Non-pigmented ciliary epithelial cell (primary cell): ENCODE results near the gene ONECUT3.
"Not testable (repeated sequence)": the region's sequence is repeated elsewhere in the genome, so short reads cannot be mapped to it uniquely, and the experiment has no call there.

Experiments used
- DNase-seq: peaks from one replicate; pipeline ENCODE4 v3.0.0-alpha.2; 2010; ENCODE audit warnings: low read depth

ONECUT3 gene

DNA sequence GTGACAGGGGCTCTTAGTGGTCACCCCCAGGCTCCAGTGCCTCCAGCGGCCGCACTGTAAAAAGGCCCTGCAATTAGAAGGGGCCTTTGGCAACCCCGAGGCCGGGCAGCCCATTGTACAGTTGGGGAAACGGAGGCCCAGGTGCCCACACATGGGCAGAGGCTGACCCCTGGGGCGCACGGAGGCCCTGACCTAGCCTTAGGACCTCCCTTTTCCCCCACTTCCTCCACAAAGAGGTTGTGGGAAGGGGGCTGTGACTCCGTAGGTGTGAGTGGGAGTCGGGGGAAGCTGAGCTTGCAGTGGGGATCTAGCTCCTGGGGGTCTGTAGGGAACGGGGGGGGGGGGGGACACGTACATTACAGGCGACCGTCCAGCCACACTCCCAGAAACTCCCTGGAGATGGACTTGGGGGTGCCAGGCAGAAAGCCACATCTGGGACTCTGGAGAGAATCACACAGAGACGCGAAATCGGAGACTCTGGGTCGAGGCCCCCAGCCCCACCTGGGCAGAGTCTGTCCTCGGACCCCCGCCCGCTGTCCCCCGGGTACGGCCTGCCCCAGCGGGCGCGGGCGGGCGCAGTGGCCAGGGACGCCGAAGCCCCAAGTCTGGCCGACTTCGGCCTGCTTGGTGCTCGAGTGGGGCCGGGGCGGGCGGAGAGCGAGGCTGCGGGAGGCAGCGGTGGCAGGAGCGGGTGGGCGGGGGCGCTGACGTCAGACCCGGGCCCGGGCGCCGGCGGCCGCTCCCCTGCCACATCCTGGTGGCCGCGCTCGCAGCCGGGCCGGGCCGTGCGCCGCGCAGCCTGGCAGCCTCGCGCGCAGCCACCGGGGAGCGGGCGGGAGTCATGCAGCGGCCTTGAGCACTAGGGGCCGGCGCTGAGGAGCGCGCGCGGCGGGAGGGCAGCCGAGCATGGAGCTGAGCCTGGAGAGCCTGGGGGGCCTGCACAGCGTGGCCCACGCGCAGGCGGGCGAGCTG lies at the start of gene ONECUT3:
TSS of gene ONECUT3 (plus strand) at position 750 of the 972 bp plus-strand sequence. CDS start at position 907, 157 bp downstream.
- no peak for DNase-seq

DNA sequence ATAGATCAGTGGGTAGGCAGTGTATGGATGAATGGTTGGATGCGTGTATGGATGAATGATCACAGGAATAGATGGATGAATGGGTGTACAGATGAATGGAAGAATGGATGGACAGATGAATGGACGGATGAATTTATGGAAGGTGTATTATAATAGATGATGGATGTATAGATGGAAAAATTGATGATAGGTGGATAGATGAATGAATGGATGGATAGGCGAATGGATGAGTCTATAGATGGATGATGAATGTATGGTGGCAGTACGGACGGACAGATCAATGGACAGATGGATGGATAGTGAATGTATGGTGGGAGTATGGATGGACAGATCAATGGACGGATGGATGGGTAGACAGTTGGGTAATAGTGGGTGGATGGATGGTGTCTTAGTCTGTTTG lies 49.0 kb upstream of the ONECUT3 start:
- DNase-seq, result no peak

DNA sequence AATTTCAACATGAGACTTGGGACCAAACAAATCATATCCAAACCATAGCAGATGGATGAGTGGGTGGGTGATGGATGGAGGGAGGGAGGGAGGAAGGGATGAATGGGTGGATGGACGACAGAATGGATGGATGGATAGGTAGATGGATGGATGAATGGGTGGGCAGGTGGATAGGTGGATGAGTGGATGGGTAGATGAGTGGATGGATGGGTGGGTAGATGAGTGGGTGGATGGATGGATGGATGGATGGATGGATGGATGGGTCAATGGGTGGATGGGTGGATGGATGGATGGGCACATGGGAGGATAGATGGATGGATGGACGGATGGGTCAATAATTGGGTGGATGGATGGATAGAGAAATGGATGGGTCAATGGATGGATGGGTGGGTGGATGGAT lies 47.9 kb upstream of the ONECUT3 start:
- DNase-seq, result no peak

DNA sequence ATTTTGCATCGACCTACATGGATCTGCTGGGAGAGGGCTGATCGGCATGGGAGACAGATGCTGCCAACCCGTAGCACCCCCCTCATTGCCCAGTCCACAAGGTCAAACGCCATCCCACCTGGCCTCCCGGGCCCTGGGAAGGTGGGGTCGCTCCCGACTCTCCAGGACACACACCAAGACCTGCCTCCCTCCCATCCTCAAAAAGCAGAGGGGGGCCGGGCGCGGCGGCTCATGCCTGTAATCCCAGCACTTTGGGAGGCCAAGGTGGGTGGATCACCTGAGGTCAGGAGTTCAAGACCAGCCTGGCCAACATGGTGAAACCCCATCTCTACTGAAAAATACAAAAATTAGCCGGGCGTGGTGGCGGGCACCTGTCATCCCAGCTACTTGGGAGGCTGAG lies 46.7 kb upstream of the ONECUT3 start:
- not testable (repeated sequence) for DNase-seq

DNA sequence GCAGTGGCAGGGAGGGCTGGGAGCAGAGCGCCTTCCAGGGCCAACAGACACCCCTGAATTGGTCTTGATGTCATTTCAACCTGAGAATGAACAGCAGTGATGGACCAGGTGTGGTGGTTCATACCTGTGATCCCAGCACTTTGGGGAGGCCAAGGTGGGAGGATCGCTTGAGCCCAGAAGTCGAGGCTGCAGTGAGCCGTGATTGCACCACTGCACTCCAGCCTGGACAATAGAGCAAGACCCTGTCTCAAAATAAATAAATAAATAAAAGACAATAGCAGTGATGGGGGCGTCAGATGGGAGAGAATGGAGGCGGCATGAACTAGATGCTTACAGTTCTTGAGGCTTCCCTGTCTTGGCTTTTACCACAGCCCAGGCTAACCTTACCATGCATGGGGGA lies 46.1 kb upstream of the ONECUT3 start:
- DNase-seq, result no peak

DNA sequence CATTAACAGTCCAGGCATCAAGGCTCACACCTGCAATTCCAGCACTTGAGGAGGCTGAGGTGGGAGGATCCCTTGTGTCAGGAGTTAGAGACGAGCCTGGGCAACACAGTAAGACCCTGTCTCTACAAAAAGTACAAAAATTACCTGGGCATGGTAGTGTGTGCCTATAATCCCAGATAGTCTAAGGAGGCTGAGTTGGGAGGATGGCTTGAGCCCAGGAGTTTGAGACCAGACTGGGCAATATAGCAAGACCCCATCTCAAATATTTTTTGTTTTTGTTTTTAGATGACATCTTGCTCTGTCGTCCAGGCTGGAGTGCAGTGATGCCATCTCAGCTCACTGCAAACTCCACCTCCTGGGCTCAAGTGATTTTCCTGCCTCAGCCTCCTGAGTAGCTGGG lies 40.1 kb upstream of the ONECUT3 start:
- no peak for DNase-seq

DNA sequence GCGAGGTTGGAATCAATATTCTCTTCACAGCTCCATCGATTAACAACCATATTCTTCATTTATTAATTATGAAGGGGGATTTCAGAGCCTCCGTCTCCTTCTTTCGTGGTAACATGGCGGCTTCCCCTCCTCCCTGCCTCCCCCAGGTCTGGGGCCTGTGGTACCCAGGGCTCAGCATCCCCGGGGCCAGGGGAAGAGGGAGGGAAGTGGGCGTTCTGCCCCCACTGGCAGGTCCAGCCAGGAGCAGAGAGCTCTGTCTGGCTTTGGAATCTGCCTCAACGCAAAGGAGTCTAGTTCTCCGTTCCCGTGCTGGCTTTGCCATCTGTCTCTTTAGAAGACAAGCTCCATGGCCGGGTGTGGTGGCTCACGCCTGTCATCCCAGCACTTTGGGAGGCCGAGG lies 37.8 kb upstream of the ONECUT3 start:
- DNase-seq, result no peak

DNA sequence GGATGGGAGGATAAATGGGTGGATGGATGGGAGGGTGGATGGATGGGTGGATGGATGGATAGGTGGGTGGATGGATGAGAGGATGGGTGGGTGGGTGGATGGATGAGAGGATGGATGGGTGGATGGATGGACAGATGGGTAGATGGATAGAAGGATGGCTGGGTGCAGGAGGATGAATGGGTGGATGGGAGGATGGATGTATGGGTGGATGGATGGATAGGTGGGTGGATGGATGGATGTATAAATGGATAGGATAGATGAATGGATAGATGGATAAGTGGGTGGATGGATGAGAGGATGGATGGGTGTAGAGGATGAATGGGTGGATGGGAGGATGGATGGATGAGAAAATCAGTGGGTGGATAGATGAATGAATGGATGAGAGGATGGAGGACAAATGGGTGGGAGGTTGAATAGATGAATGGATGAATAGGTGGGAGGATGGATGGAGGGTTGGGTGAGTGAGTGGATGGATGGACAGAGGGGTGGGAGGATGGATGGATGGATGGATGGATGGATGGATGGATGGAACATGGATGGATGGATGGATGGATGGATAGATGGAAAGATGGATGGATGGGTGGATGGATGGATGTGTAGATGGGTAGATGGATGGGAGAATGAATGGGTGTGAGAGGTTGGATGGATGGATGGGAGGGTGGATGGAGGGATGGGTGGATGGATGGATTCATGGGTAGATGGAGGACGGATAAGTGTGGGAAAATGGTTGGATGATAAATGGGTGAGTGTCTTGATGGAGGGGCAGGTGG lies 35.9 kb upstream of the ONECUT3 start:
- no peak for DNase-seq

DNA sequence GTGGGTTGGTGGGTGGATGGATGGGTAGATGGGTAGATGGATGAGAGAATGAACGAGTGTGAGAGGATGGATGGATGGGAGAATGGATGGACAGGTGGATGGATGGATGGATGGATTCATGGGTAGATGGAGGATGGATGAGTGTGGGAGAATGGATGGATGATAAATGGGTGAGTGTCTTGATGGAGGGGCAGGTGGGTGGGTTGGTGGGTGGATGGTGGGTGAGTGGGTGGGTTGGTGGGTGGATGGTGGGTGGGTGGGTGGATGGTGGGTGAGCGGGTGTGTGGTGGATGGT lies 35.4 kb upstream of the ONECUT3 start:
- DNase-seq, result no peak

DNA sequence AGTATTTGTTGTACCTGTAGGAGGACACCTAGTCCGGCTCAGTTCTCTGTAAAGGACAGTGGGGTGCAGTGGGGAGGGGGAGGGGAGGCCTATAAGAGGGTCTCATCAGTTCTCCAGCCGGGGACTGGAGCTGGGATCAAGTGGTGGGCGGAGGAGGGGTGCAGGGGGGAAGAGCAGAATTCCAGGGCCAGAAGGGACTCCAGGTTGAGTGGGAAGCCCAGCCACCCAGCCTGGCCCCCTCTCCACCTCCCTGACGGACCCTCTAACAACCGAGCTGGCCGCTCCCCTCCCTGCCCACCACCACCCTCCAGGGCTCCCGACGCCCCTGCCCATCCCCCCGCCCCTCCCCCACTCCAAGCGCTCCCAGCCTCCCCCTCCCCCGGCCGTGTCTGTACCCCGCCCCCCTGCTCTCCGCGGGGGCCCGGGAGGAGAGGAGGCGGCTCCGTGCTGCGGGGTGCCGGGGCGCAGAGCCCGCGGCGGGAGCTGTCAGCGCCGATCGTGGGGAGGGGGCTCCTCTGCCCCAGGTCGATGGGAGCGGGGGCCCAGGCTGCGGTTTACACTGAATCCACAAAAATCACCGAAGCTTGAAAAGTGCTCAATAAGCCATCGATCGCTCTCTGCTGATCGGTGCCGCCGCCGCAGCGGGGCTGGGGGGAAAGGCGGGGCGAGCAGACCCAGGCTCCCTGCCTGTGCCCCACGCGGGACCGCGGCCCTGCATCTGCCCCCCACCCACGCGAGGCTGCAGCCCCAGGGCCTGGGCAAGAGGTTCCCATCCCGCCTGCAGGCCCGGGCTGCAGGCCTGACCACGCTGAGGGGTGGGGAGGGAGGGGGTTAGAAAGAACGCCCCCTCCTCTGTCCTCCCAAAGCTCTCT lies 34.6 kb upstream of the ONECUT3 start:
- no peak for DNase-seq

DNA sequence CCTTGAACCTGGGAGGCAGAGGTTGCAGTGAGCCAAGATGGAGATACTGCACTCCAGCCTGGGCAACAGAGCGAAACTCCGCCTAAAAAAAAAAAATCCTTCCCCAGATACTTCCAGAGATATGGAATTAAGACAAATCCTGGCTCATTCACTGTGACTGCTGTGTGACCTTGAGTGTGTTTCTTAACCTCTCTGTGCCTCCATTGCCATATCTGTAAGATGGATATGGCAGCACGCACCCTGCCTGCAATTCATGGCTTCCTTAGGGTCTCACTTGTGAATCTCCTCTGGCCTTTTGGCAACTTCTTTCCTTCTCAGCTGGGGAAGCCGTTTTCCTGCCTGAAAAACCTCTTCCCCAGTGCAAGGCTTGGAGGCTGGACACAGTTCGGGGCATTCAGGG lies 33.8 kb upstream of the ONECUT3 start:
- DNase-seq, result no peak

DNA sequence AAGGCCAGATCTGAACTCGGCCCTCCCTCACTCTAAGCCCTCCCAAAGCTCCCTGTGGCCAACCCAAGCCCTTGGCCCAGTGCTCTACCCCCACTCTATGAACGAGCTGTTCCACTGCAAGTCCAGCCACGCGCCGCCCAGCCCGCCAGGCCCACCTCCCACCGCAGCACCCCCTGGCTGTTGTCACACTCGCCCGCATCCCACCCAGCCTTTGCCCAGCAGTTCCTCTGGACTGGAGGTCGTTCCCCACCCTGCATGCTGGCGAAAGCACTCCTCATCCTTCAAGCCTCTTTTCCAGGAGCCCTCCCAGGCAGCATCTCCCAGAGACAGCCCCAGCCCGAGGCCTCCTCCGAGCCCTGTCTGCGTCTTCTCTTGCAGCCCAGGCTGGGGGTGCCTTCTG lies 33.1 kb upstream of the ONECUT3 start:
- DNase-seq, result no peak

DNA sequence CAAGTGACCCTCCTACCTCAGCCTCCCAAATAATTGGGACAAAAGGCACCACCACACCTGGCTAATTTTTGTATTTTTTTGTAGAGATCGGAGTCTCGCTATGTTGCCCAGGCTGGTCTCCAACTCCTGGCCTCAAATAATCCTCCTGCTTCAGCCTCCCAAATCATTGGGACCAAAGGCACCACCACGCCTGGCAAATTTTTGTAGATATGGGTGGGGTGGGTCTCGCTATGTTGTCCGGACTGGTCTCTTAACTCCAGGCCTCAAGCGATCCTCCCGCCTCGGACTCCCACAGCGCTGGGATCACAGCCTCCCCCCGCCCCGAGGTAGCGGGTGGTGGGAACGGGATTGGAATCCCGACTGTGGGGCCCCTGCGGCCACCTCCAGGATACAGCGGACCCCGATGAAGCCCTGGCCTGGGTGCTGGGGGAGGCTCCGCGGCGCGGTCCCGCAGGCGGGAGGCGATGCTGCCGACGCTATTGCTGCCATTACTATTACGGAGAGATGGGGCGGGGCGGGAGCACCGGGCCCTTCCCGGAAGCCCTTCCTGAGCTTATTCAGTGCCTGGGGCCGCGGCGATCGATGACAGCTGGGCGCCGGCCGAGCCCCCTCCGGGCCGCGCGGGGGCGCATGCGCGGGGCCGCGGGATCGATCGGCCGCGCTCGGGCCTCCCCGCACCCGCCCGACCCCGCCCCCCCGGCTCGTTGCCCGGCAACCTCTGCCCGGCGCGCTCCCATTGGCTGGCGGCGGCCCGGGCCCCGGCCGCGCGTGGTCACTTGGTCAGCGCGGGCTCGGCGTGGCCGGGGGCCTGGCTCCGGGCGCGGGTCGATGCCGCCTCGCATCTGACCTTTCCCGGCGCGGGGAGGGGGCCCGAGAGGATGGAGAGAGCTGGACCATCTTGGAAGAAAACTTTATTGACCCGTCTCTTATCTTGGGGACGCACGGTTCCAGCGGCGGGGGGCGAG lies 27.9 kb upstream of the ONECUT3 start:
- no peak for DNase-seq

DNA sequence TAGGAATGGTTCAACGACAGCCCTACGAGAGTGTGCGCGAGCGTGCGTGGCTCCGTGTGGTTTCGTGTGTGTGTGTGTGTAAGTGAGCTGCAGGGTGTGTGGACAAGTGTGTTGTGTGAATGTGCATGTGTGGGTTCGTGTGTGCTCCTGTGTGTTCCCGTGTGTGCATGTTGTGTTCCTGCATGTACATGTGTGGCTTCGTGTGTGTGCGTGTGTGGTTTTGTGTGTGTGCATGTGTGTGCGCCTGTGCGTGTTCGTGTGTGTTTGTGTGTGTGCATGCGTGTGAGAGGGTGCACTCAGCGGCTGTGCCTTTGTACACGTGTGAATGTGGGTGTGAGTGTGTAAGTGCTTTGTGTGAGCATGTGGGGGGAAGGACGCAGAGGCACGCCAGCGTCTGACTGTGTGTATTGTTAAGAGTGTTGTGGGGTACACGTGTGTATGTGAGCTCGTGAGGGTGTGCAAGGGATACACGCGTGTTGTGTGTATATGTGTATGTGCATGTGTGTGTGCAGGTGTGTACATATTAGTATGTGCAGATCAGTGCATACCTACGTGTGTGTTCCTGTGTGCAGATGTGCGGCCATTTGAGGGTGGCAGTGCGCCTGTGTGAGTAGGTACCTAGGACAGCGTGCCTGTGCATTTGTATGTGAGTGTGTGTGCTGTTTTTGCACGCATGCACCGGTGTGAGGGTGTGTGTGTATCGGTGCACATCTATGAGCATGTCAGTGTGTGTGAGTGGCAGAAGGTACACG lies 24.3 kb upstream of the ONECUT3 start:
- DNase-seq, result no peak

DNA sequence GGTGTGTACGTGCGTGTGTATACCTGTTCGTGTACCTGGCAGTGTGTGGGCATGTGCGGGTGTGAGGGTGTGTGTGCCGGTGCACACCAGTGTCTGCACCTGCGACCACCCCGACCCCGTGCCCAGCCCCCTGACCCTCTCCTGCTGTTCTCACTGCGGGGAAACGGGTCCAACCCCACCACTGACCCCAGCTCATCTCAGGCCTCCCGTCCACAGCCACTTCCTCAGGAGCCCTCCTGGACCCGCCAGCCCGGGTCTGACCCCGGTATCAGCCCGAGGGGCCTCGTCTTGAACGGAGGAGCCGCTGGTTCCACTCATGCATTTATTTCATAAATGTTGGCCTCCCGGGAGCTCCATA lies 23.8 kb upstream of the ONECUT3 start:
- DNase-seq, result no peak

DNA sequence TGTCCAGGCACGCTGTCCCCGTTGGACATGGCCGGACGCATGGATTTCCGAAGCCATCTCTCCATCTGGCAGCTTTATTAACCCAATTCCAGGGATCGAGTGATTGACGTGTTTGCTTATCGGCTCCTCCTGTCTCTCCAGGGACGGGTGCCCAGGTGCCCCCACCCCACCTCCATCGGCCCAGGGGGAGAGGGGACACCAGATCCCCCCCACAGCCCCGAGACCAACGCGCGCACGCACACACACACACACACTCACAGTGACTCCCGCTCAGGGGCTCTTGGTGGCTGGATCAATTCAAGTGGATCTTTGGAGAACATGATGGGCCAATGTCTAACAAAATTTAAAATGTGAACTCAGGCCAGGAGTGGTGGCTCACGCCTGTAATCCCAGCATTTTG lies 23.1 kb upstream of the ONECUT3 start:
- no peak for DNase-seq

DNA sequence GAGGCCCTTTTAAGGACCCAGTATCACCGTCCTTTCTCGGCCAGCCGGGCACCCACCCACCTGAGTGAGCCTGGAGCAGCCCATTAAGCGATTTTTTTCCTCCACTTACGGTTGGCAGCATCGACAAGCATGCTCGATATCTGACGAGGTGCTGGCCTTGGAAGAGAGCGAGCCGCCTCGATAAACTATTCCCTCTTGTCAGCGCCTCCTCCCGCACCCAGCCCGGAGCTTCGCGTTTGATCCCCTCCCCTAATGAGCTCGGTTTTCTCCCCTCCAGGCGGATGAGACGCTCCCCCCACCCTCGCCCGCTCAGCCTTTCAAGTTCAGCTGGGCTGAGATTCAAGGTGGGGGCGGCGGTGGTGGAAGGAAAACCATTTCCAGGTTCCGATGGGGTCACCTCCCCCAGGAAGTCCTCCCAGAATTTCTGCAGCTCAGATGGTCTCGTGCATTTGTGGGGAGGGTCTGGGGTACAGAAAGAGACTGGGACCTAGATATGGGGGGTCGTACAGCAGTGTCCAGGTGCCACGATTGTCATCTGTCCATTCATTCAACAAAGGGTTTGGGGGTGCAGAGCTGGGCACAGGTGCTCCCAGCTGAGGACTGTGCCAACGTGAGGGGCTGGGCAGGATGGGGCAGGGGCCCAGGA lies 18.9 kb upstream of the ONECUT3 start:
- DNase-seq, result no peak

DNA sequence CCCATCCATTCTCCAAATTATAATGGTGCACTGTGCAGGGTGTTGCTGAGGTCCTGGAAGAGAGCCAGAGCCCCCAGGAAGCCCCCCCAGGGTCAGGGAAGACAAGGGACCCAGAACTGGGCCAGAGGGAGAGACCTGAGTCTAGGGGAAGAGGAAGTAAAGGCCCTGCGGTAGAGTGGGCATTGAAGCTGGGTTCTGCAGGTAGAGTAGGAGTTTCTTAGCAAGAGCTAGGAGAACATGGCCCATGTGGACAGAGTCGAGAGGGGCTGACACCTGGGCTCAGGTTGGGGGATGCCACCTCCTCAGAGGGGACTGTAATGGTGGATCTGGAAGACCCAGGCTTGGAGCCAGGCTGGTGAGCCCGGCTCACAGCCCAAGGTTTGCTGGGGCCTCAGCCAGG lies 17.0 kb upstream of the ONECUT3 start:
- DNase-seq, result no peak

DNA sequence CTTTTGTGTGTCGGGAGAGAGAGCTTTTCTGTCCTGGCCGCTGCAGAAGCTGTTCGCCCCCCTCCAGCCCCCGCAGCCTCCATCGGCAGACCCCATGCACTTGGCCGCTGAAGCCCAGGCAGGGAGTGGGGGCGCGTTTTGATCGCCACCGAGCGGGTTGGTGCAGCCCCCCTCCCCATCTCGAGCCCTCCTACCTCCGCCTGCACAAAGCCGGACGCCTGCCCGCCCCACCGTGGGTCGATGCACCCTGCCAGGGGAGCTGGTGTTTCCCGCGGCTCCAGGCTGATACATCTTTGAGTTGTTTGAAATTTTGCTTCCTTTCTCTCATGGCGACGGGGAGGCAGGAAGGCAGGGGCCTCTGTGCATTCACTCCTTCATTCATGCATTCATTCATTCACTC lies 16.4 kb upstream of the ONECUT3 start:
- no peak for DNase-seq
